K562 (cell line): ENCODE data around the gene FBN1. TPM values are rescaled to one million over a fixed set of nuclear protein-coding genes. Genes with fewer than 3 reads are reported as not detected.
A peak's percentile ranks its signal among the peaks of the same experiment; 100 is the strongest.

Experiments used
- ATAC-seq: fragments of 200-7000 bp; cut with Tn5 transposase; 3 replicates; pipeline ENCODE4 v1.9.1; 2020; ENCODE audit warnings: moderate library complexity
- BruUV-seq: library from RNA; stranded (reverse); fragments of 400-500 nt; replicated peaks from 2 replicates; lab custom pipeline; 2021; lab: Mats Ljungman, UMichigan
- CTCF ChIA-PET: fragments of 300-600 bp; formaldehyde crosslinking; extraction: SDS; loops from one replicate; lab custom pipeline; 2021; ENCODE audit warnings: low intra/inter-chr PET ratio; lab: Yijun Ruan, JAX
- POLR2A ChIA-PET: fragments of 300-600, 350-650 bp; sonication (Branson Sonifier 250); formaldehyde crosslinking; extraction: SDS; loops from one replicate; lab custom pipeline; 2021; ENCODE audit warnings: antibody characterized with exemption, inconsistent platforms; lab: Yijun Ruan, JAX
- DNase-seq, 4 experiments: peaks; one replicate each; pipeline versions ENCODE4 v3.0.0 to v3.0.0-alpha.2; 2011 to 2018; ENCODE audit warnings: low spot score in 3 of 4, mixed read lengths in 3 of 4; ENCODE audit errors: extremely low read depth in 1 of 4
- FAIRE-seq: peaks from 2 replicates; lab custom pipeline; 2011; peaks lifted over from hg19 to GRCh38; lab: Jason Lieb, UNC
- H2AFZ ChIP-seq: 2 replicates; pipeline ENCODE4 v1.6.0; 2011; ENCODE audit warnings: low read depth, low read length, control low read depth, inconsistent platforms
- H3K27ac ChIP-seq: fragments of 200-600 bp; 3 replicates; pipeline ENCODE4 v1.8.0; 2011; ENCODE audit warnings: low read depth, mild to moderate bottlenecking, control low read depth, inconsistent platforms, low read length, moderate library complexity, mixed read lengths; ENCODE audit errors: extremely low read depth
- H3K27me3 ChIP-seq, 2 experiments: fragments of 300-600 bp in 1 of 2; 2 replicates in 1 of 2; 3 replicates in 1 of 2; pipeline versions ENCODE4 v1.6.0 to v1.8.0; 2011; ENCODE audit warnings: inconsistent platforms in 2 of 2, low read length in 2 of 2, mild to moderate bottlenecking in 1 of 2, mixed read lengths in 1 of 2, moderate library complexity in 1 of 2; ENCODE audit not compliant: control insufficient read depth in 2 of 2, insufficient read depth in 2 of 2
- H3K36me3 ChIP-seq: fragments of 300-600 bp; 3 replicates; pipeline ENCODE4 v1.8.0; 2011; ENCODE audit warnings: mild to moderate bottlenecking, low read length, inconsistent platforms; ENCODE audit not compliant: control insufficient read depth, insufficient read depth
- H3K4me1 ChIP-seq, 2 experiments: fragments of 200-600 bp in 1 of 2; replicated peaks in 1 of 2; 2 replicates in 1 of 2; 3 replicates in 1 of 2; pipeline versions ENCODE4 v1.5.1 to v1.8.0; 2011; ENCODE audit warnings: inconsistent platforms in 2 of 2, low read length in 2 of 2, mild to moderate bottlenecking in 1 of 2, mixed read lengths in 1 of 2, moderate library complexity in 1 of 2; ENCODE audit not compliant: control insufficient read depth in 2 of 2, insufficient read depth in 2 of 2
- H3K4me2 ChIP-seq: 2 replicates; pipeline ENCODE4 v1.6.1; 2011; ENCODE audit warnings: low read length, control low read depth, inconsistent platforms, mixed read lengths; ENCODE audit not compliant: insufficient read depth
- H3K4me3 ChIP-seq: fragments of 200-600 bp; sonication (generic), shearing (Covaris generic); 2 replicates; pipeline ENCODE4 v1.5.1; 2016; ENCODE audit warnings: control low read depth, inconsistent platforms
- H3K79me2 ChIP-seq: fragments of 200-600 bp; 3 replicates; pipeline ENCODE4 v1.8.0; 2011; ENCODE audit warnings: low read length, inconsistent platforms; ENCODE audit not compliant: control insufficient read depth, insufficient read depth
- H3K9ac ChIP-seq, 2 experiments: 2 replicates each; pipeline versions ENCODE4 v1.6.0 to v1.6.1; 2011; ENCODE audit warnings: low read depth in 2 of 2, low read length in 2 of 2, control low read depth in 1 of 2, inconsistent platforms in 1 of 2, mild to moderate bottlenecking in 1 of 2, mixed read lengths in 1 of 2; ENCODE audit not compliant: insufficient read depth in 1 of 2
- H3K9me1 ChIP-seq: one replicate; pipeline ENCODE4 v1.6.0; 2011; ENCODE audit warnings: inconsistent platforms, mild to moderate bottlenecking, low read length, moderate library complexity; ENCODE audit not compliant: control insufficient read depth, insufficient read depth
- H3K9me3 ChIP-seq: replicated peaks from 2 replicates; pipeline ENCODE4 v1.5.1; 2011; ENCODE audit warnings: low read depth, low read length, inconsistent platforms; ENCODE audit not compliant: control insufficient read depth, insufficient read depth
- H4K20me1 ChIP-seq: replicated peaks from 2 replicates; pipeline ENCODE4 v1.6.1; 2011; ENCODE audit warnings: low read length, inconsistent platforms, mixed read lengths; ENCODE audit not compliant: control insufficient read depth, insufficient read depth
- ZNF316 ChIP-seq: fragments of 450-650 bp; IDR thresholded peaks from 2 replicates; pipeline ENCODE4 v1.6.1; 2016
- WGBS: fragments of 100-300 bp; shearing (Covaris generic); methylation state at CpG from one replicate; pipeline ENCODE4 v1.1.6; 2016; ENCODE audit warnings: low coverage, mixed read lengths; ENCODE audit not compliant: insufficient coverage; ENCODE audit errors: missing lambda C conversion rate; 5-methylcytosine and 5-hydroxymethylcytosine counted together
- in situ Hi-C: fragments of 300-500 bp; cut with MboI; formaldehyde crosslinking; loops from 4 replicates; pipeline ENCODE4 v1.15.0; 2018; ENCODE audit warnings: inconsistent platforms, mixed read lengths
- intact Hi-C: fragments of 100-400 bp; cut with micrococcal nuclease; formaldehyde crosslinking; loops from 2 replicates; pipeline ENCODE4 v1.14.2; 2022
- polyA plus RNA-seq, 8 experiments: library from polyadenylated mRNA; depleted of rRNA in 4 of 8; stranded (reverse) in 5 of 8; unstranded in 3 of 8; fragments of >200 nt; fragmentation: Nextera tagmentation in 2 of 8; fragmentation: Illumina TruSeq in 1 of 8; extraction: Ambion mirVana in 2 of 8; extraction: Trizol in 1 of 8; gene quantifications; 2 replicates each; pipeline versions ENCODE4 v1.2.1 to v1.2.3, GENCODE V29; 2011 to 2014; ENCODE audit warnings: inconsistent platforms in 1 of 8, missing spikeins in 1 of 8
- total RNA-seq, 7 experiments: library from RNA; depleted of rRNA in 6 of 7; stranded (reverse); fragments of >200 nt in 6 of 7; fragmentation: Illumina TruSeq in 2 of 7; extraction: Trizol in 2 of 7; gene quantifications; 2 replicates each; pipeline versions ENCODE4 v1.2.1 to v1.2.3, GENCODE V29; 2011 to 2021; ENCODE audit warnings: low replicate concordance in 1 of 7
- TF ChIP-seq, protein P1 (sequence below): sonication (generic); formaldehyde crosslinking; IDR thresholded peaks from 2 replicates; pipeline ENCODE4 v1.8.0; 2022; ENCODE audit warnings: mild to moderate bottlenecking, low read depth, missing genetic modification reagents

Gene FBN1
- total and polyA plus RNA-seq, 9 of the 15 experiments (the other 6 are each of a cell fraction or from before 2014, with no cell fraction given) = 0.15 to 1.2 (median 0.60) TPM

DNA sequence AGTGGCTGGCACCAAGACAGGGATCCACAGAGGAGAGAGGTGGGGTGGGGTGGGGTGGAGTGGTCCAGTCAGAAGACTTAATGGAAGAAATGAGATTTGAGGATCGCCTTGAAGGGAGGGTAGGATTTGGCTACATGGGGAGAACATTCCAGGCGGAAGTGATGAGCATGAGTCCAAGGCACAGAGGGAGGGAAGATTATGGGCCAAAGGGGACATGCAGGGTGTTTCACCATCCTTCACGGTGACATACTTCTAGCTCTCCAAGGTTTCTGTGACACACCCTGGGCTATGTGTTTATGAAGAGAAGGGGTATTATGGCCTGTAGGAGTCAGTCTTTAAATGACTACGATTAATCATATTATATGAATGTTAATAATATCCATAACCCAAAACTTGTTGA is 7.7 kb upstream of the FBN1 start:
- WGBS = 21% methylated on average over 3 of the region's 4 CpGs
- ChIA-PET POLR2A (interaction anchor here (1.6 kb wide), 1 partner anchor 11 kb away, joined by 5 read pairs; no protein-coding TSS in a partner anchor), CTCF (no interaction called here)
- TF ChIP-seq, protein P1, sequence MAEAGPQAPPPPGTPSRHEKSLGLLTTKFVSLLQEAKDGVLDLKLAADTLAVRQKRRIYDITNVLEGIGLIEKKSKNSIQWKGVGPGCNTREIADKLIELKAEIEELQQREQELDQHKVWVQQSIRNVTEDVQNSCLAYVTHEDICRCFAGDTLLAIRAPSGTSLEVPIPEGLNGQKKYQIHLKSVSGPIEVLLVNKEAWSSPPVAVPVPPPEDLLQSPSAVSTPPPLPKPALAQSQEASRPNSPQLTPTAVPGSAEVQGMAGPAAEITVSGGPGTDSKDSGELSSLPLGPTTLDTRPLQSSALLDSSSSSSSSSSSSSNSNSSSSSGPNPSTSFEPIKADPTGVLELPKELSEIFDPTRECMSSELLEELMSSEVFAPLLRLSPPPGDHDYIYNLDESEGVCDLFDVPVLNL (CRISPR knock-in tag) = no peak
- Histone ChIP-seq H3K4me2 (no peak overlapping the region), H3K4me1 (no peaks in the 10 kb centered on the region), H3K27ac (no peak overlapping the region), H2AFZ (no peak overlapping the region), H3K9ac (no peak overlapping the region), H3K9me1 (no peaks in the 10 kb centered on the region), H4K20me1 (no peaks in the 10 kb centered on the region), H3K36me3 (no peaks in the 10 kb centered on the region), H3K4me3 (no peak overlapping the region), H3K9me3 (no peaks in the 10 kb centered on the region), H3K27me3 (no peaks in the 10 kb centered on the region), H3K79me2 (no peaks in the 10 kb centered on the region)
- no peak for DNase-seq
- no peak for FAIRE-seq
- BruUV-seq = no TSS peak
- intact Hi-C loops (no loop called here), in situ Hi-C loops (no loop called here)
- no peak for ATAC-seq

DNA sequence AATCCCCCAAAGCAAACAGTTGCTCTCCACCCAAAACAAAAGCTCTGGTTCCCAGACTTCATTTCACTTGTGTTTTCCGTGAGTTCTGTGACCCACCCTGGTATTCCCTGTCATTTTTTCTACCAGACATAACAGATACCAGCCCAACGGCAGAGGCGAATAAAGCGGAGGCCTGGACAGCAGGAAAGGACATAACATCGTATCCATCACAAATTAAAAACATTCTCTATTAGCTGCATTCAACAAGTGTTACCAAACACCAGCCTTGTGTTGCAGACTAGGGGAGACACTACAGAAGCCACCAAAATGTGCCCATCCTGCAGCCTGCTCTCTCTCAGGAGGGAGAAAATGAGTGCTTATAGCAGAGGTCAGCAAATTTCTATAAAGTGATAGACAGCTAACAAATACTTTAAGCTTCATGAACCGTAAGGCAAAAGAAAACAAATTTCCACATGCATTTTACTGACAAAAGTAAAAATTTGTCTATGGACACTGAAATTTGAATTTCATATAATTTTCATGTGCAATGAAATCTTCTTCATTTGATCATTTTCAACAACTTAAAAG is 7.1 kb upstream of the FBN1 start:
- Histone ChIP-seq H3K4me3 (no peak overlapping the region), H3K4me1 (no peaks in the 10 kb centered on the region), H2AFZ (no peak overlapping the region), H3K9ac (no peak overlapping the region), H3K36me3 (no peaks in the 10 kb centered on the region), H3K9me1 (no peaks in the 10 kb centered on the region), H3K9me3 (no peaks in the 10 kb centered on the region), H3K27me3 (no peaks in the 10 kb centered on the region), H3K27ac (no peak overlapping the region), H3K4me2 (no peak overlapping the region), H3K79me2 (no peaks in the 10 kb centered on the region), H4K20me1 (no peaks in the 10 kb centered on the region)
- intact Hi-C loops = no loop called here
- FAIRE-seq (no peak), DNase-seq (no peak), ATAC-seq (no peak)
- BruUV-seq = no TSS peak
- ChIA-PET POLR2A (no interaction called here), CTCF (no interaction called here)
- in situ Hi-C loops = no loop called here
- 37% methylated on average over 6 of the region's 6 CpGs for WGBS
- peak; percentile 37; the same call in 1 of the 2 replicates for TF ChIP-seq ZNF316
